IPS-18c (cell line): Measurements from ENCODE around the gene CDYL2.

Experiments used
- H3K4me3 ChIP-seq: 2 replicates; pipeline ENCODE4 v1.7.0; 2013; ENCODE audit warnings: low read depth, mild to moderate bottlenecking, low read length, moderate library complexity; ENCODE audit not compliant: insufficient read depth
- H3K9me3 ChIP-seq: one replicate; pipeline ENCODE4 v1.6.1; 2013; ENCODE audit warnings: mild to moderate bottlenecking, low read length, moderate library complexity; ENCODE audit not compliant: control insufficient read depth, insufficient read depth

Gene CDYL2

DNA sequence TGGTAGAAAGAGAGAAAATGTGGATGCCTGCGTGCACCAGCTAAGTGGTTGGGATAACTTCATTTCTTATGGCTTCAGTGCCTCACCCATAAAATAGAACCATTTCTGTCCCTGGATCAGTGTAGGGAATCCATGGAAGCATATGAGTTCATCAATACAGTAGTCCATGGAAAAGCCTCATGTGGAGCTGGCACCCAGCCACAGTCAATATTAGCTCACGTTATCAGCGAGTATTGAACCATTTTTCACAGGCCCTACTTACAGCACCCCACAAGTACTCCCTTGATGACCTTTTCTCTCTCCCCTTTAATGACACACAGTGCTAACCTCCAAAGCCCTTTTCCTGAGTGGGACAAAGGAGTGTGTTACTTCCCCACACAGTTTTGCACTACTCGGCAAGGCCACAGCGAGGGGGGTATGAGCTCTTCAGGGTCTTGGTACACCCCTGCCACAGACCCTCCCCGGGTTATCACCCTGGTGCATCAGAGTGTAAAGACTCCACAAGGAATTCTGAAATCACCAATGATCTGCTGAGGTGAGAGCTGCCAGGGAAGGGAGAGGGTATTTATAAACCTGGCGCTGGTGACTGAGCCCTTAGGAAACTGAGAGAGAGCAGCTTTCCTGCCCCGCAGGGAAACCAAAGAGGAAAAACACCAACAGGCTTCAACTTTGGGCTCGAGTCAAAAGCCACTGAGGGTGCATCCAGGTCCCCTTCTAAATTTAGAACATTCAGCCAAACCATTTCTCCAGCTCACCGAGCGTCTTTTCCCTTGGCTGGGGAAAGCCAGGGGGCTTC is 226.7 kb downstream of the CDYL2 start:
- no peaks in the 10 kb centered on the region for H3K9me3 ChIP-seq
- H3K4me3 ChIP-seq, result no peak overlapping the region

DNA sequence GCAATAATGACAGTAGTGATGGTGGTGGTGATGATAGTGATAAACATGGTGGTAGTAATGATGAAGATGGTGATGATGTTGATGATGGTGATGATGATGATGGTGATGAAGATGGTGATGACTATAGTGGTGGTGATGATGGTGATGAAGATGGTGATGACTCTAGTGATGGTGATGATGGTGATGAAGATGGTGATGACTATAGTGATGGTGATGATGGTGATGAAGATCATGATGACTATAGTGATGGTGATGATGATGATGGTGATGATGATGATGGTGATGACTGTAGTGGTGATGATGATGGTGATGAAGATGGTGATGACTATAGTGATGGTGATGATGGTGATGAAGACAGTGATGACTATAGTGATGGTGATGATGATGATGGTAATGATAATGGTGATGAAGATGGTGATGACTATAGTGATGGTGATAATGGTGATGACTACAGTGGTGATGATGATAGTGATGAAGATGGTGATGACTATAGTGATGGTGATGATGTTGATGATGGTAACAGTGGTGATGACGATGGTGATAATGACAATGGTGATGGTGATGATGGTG is 228.0 kb downstream of the CDYL2 start:
- Histone ChIP-seq H3K4me3 (no peak overlapping the region), H3K9me3 (no peaks in the 10 kb centered on the region)

DNA sequence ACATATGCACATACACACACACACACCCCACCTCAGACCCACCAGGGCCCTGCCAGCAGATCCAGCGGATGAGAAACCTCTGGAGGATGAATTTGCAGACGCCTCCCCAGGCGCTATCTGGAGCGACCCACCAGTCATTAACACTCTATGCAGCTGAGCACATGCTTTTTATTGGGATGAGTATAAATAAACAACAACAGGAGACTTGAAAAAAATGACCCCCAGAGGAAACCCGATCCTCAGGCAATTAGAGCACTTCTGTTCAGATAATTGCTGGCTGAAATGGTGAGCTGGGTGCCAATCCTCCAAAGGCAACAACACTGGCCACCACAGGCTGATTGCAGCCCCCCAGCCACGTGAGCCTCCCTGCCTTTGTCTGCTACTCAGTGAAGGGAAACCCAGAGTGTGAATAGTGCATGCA is 230.7 kb downstream of the CDYL2 start:
- Histone ChIP-seq H3K4me3 (no peak overlapping the region), H3K9me3 (no peaks in the 10 kb centered on the region)

DNA sequence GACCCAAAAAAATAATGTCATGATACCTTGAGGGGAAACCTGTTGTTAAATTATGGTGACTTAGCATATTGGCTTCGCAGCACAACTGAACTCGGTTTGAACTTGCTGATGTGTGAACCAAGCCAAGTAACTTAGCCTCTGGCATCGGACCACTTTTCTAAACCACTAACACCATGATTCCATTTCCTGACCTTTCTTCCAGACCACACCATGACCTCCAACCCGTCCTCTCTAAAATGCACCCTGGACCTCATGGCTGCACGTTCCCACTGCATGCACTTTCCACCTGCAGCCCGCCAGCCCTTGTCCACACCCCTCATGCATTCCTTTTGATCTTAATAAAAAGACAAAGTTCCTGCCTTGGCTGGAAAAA is 234.3 kb downstream of the CDYL2 start:
- H3K4me3 ChIP-seq, result no peak overlapping the region
- H3K9me3 ChIP-seq, result peaks cover 1% of the 10 kb centered on the region

DNA sequence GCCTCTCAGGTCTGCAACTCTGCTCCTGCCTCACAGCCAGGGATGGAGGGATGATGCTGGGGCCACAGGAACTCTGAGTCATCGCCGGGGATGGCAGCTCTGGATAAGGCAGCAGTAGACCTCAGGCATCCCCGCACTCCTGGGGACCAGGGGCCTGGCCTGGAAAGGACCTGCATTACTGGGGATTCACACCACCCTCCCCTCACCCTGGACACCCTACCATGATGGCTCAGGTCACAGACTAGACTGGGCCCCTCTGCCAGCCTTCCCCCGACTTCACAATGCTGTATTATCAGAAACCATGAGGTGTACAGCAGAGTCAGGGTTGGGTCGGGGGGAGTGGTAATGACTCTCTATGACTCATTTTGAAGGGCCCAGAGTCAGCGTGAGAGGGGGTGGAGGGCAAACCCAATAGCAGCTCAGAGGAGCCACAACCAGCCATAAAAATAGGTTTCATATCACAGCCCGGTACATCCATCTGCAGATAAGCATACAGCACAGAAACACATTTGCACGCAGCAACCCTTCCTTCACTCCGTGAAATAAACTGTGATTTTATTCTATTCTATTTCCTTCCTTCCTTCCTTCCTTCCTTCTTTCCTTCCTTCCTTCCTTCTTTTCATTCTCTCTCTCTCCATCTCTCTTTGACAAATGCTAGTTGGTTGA is 234.8 kb downstream of the CDYL2 start:
- no peak overlapping the region for H3K4me3 ChIP-seq
- peaks cover 2% of the 10 kb centered on the region for H3K9me3 ChIP-seq

DNA sequence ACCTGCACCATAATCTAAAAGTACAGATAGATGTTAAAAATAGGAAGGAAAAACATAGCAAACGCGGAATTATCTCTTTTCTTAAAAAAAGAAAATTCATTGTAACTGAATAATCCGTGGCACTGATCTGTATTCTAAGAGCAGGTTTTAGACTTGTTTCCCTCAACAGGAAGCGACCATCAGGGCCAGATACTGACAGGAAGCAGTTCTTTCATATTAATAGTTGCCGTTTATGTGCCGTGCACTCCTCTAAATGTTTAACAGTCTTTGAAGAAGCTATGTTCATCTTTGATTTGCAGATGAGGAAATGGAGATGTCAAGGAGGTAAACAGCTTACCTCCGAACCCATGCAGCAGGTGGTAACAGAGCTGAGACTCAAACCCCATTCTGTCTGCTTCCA is 240.0 kb downstream of the CDYL2 start:
- Histone ChIP-seq H3K9me3 (peaks cover 2% of the 10 kb centered on the region), H3K4me3 (no peak overlapping the region)

DNA sequence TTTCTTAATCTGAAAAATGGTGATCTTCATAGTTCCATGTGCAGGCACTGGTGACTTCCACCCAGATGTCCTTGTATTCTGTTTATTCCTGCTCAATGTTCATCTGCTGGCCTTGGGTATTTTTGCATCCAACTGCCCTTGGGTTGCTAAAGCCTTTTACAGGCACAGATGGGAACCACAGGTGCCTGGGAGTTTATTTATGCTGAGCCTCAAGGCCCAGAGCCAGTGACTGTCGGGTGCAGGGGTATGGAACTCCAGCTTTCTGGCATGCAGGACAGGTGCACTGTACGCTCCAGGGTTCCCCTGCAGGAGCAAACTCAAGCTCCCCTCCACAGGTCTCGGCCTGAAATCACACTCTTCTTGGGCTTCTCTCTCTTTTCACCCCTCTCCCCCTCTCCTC is 241.3 kb downstream of the CDYL2 start:
- no peak overlapping the region for H3K4me3 ChIP-seq
- H3K9me3 ChIP-seq, result peaks cover 2% of the 10 kb centered on the region

DNA sequence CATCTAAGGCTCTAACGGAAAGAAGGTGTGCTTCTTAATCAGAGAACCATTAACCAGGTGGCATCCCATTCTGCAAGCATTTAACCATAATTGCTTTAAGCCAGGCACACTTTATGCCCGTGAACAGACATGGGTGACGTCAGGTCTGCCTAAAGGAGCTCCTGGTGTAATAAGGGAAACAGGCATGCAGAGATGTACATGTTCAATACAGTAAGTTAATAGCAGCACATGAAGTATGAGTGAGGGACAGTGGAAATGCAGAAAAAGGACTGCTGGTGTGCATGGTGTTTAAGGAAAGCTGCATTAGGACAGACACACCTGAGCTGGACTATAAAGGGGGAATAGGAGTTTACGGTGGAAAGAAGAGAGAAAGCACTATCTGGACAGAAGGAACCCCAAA is 245.0 kb downstream of the CDYL2 start:
- Histone ChIP-seq H3K9me3 (no peaks in the 10 kb centered on the region), H3K4me3 (no peak overlapping the region)

DNA sequence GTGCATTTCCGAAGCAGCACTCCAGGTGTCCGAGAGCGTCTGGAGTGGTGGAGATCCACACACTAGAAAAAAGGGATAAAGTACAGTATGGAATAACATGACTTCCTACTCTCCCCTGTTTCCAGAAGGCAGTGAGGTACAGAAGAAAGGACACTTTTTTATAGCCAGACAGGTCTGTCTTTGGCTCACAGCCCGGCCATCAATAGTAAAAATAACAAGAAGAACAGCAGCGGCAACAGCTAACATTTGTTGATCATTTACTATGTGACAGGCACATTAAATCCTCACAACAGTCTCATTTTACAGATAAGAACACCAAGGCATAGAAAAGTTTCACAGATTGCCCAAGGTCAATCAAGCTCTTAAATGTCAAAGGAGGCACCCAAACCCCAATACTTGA is 247.4 kb downstream of the CDYL2 start:
- no peaks in the 10 kb centered on the region for H3K9me3 ChIP-seq

DNA sequence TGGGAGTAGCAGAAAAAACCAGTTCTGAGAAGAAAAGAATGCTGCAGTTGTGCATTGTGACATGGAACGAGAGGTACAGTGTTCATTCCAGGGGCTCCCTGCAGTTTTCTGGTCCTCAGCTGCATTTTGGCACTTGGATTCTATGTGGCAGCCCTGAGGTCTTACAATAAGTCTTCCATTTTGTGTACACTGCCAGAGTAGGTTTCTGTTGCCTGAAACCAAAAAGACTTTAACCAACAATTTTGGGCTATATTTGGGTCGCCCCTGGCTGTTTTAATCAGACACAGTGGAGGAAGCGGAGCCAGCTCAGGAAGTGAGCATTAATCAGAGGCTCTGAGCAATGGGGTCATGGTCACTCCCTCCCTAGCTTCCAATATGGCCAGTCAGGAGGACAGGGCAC is 247.9 kb downstream of the CDYL2 start:
- Histone ChIP-seq H3K4me3 (no peak overlapping the region), H3K9me3 (no peaks in the 10 kb centered on the region)

More for the DNA sequence above, 247.4 kb downstream of the CDYL2 start:
- no peak overlapping the region for H3K4me3 ChIP-seq

DNA sequence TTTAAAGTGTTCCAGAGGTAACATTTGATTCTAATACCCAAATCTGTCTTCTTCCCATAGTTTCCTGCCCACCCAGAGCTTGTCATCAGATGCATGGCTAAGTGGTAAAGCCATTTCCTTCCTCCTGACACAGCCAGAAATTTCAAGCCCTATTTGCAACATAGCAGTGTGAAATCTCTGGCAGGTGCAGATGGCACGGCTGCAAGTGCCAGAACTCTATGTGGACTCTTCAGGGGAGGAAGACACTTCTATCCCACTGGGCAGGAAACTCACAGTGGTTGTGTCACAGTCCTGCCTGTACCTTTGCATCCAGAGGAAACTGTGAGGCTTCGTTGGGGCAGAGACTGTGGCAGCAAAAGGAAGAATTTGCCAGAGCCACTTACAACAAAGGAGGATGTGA is 250.4 kb downstream of the CDYL2 start:
- Histone ChIP-seq H3K4me3 (no peak overlapping the region), H3K9me3 (no peaks in the 10 kb centered on the region)

DNA sequence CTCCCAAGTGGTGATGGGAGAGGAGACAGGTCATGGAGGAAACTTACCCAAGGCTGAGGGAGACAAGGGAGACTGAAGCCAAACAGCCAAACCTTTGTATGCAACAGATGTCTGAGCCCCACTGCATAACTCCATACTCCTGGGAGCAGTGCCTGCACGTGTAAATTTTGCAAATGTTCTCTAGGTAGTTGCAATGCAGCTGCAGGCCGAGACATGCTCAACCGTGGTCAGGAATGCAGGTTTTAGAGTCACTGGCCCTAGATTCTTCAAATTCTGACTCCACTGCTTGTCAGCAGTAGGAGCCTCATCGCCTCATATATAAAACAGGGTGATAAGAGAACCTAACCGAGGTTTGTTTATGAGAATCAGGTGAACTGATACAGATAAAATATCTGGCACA is 252.1 kb downstream of the CDYL2 start:
- H3K9me3 ChIP-seq, result no peaks in the 10 kb centered on the region

More for the DNA sequence above, 252.1 kb downstream of the CDYL2 start:
- no peak overlapping the region for H3K4me3 ChIP-seq
